HG02973 (cell line): Measurements from ENCODE around the gene SLC6A3.
"Not testable (repeated sequence)": the region's sequence is repeated elsewhere in the genome, so short reads cannot be mapped to it uniquely, and the experiment has no call there.

Source experiments
- ATAC-seq: cut with Tn5 transposase; IDR thresholded peaks from one replicate; pipeline ENCODE4 v1.9.1; 2021; ENCODE audit warnings: moderate library complexity; ENCODE audit not compliant: unreplicated experiment

The SLC6A3 gene

DNA sequence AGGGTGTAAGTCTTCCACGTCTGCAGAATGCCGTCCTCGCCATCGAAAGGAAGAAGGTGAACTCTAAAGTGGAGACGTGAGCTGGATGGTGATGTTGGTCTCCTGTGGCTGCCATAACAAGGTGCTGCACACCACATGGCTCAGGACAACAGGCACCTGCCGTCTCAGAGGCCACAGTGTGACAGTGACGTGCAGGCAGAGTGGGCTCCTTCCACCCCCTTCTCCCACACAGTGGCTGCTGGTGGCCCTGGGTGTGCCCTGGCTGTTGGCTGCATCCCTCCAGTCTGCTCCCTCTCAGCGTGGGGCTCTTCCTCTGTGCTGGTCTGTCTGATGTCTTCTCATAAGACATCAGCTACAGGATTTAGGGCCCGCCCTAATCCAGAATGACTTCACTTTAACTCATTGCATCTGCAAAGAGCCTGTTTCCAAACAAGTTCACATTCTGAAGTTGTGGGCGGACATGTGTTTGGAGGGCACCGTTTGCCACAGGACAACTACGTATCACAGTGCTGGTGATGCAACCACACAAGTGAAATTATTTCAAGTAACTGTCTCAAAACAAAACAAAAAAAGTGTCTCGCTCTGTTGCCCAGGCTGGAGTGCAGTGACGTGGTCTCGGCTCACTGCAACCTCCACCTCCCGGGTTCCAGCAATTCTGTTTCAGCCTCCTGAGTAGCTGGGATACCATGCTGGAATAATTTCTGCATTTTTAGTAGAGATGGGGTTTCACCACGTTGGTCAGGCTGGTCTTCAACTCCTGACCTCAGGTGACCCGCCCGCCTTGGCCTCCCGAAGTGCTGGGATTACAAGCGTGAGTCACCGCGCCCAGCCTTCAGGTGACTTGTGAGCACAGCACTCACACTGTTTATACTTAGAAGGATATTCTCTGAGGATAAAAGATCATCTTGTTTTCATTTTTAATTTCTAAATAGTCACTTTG, 69.1 kb downstream of the SLC6A3 start:
- no peak for ATAC-seq

DNA sequence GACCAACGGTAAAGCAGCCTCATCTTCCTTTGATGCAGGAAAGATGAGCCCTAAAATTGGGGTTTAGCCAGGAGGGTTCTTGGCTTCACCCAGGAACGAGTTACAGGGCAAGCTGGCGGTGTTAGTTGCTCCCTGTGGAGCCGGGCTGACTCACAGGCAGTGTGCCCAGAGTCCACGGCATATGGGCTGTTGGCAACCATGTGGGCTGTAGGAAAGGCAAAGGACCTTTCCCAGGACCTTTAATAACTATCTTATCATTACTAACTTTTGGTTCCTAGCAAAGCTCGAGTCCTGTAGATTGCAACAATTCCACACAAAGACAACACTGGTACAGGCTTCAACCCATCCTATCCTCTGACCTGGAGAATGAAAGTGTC, 70.6 kb downstream of the SLC6A3 start:
- ATAC-seq: no peak

DNA sequence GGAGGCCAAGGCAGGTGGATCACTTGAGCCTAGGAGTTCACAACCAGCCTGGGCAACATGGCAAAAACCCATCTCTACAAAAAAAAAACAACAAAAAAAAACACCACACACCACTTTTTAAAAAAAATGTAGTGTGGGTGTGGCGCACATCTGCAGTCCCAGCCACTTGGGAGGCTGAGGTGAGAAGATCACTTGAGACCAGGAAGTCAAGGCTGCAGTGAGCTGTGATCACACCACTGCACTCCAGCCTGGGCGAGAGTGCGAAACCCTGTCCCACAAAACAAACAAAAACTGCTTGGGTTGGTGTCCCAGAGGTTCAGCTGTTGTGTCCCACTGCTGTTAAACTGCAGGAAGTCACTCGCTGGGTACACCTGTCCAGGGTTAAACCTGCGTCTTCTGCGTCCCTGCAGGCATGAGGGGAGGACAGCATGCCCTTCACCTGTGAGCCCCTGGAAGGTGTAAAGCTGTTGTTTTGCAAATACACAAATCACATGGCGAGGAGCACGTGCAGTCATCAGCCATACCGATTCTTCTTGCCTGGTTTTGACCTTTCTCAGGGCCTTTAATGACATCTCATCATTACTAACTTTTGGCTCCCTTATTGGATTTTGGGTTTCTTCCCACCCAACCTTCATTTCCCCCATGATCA, 71.1 kb downstream of the SLC6A3 start:
- ATAC-seq: no peak

DNA sequence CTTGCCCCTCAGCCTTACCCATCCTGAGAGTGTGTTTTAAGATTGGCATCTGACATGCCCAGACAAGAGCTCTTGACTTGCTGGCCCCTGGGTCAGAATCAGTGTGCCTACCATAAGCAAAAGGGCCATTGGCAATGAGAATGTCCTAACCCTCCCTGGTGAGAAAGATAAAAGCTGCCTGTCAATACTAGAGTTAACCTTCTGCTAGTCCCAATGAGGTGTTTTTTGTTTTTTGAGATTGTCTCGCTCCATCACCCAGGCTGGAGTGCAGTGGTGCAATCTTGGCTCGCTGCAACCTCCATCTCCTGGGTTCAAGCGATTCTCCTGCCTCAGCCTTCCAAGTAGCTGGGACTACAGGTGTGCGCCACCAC, 73.3 kb downstream of the SLC6A3 start:
- not testable (repeated sequence) for ATAC-seq

DNA sequence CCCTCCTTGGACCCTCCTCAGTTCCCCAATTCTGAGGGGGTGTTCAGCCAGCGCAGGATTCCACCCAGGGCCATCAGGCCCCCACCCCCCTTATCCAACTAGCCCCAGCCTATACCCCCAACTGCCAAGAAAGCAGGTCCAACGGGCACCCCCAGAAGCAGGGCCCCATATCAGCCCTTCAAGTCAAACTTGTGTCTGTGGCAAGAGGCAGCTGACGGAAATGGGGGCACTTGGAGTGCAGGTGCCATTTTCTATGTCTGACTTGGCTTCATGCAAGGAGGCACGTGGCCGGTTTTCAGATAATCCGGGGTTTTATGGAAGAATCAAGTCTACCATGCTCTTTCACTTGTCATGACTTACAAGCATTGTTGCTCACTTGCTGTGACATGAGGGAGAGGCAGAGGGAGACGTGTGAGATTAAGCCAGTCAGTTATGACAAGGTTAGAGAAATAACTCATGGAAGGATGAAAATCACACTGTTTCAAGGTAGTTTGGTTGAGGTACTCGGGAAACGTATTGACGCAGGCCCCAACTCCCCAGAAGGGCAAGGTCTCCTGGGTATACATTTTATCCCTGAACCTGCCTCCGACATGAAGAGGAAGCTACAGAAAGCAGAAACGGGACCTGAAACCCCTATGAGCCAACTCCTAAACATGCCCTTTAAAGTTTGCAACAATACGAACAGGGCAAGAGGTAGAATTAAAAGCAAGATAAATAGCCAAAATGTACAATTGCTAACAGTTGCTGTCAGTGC, 73.8 kb downstream of the SLC6A3 start:
- ATAC-seq: no peak

DNA sequence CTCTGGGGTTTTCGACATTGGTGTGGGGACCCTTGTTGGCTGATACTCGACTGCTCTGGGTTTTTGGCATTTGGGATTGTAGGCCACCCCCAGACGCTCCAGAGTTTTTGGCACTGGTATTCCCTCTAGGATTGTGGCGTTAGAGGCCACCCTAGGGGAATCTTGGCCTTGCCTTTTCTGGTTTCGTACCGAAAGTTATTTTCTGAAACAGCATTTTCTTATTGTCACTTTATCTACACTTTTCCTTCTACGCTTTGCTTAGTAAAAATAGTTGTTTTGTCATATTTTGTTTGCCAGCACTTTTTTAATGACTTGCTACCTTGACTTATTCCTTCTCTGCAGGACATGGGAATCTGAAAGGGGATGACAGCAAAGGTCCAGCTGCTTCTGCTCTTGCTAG, 75.2 kb downstream of the SLC6A3 start:
- ATAC-seq: no peak

DNA sequence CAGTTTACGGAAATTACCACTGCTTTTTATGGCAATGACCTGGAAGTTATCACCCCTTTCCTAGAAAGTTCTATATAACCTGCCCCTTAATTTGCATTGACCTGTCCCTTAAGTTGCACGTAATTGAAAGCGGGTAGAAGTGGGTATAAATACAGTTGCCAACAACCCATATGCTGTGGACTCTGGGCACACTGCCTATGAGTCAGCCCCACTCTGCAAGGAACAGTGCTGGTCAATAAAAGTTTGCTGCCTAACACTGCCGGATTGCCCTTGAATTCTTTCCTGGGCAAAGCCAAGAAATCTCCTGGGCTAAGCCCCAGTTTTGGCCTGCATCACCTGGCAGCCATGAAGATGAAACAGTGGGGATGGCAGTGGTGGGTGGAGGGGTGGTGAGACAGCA, 76.5 kb downstream of the SLC6A3 start:
- ATAC-seq: no peak

DNA sequence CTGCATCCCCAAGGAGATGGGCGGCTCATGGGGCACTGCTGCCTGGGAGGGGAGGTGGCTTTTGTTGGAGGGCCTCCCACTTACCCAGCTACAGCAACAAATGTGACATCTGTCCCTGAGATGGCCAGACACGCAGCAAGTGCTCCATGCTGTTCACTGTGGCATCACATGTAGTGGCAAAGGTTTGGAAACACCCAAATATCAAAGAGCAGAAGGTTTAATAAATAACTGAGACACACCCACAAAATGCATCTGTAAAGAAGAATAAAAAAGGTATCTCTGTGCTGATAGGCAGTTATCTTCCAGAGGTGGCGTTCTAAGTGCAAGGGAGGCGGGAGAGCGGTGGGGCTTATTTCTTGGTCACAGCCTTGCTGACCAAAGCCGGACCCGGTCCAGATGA, 77.0 kb downstream of the SLC6A3 start:
- ATAC-seq: no peak

DNA sequence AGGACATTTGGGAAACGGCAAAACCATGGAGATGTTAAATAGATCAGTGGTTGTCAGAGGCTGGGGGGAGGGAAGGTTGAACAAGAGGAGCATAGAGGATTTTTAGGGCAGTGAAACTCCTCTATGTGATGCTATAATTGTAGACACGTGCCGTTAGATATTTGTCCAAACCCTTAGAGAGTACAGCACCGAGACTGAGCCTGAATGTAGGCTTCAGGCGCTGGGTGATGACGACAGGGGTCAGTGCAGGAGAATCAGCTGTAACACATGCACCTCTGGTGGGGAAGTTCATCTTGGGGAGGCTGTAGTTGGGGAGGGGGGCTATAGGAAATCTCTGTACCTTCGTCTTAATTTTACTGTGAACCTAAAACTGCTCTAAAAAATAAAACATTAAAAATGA, 78.1 kb downstream of the SLC6A3 start:
- ATAC-seq: no peak

DNA sequence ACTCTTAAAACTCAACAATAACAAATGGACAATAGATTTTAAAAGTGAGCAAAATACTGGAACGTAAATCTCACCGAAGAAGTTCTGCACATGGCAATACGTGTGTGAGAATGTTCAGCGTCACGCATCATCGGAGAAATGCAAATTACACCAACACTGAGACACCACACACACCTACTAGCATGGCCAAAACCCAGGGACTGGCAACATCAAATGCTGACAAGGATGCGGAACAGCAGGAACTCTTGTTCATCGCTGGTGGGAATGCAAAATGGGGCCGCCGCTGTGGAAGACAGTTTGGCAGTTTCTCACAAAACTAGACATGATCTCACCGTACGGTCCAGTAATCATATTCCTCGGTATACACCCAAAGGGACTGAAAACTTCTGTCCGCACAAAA, 78.7 kb downstream of the SLC6A3 start:
- no peak for ATAC-seq

DNA sequence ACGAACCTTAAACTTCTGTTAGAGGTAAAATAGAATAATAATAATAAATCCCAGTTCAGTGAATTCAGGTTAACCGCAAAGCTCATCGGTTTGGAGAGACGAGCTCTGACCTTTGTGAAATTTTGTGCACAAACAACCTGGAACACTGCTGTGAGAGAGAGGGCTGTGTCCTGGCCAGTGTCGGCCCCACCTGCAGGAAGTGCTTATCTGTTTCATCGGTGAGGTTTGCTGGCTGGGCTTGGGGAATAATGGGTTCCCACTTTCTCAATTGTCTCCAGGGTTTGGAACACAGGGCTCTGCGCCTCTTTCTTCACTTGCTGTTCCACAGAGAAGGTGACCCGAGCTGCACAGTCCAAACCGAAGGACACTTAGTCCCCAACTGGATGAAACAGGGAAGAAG, 81.0 kb downstream of the SLC6A3 start:
- no peak for ATAC-seq

DNA sequence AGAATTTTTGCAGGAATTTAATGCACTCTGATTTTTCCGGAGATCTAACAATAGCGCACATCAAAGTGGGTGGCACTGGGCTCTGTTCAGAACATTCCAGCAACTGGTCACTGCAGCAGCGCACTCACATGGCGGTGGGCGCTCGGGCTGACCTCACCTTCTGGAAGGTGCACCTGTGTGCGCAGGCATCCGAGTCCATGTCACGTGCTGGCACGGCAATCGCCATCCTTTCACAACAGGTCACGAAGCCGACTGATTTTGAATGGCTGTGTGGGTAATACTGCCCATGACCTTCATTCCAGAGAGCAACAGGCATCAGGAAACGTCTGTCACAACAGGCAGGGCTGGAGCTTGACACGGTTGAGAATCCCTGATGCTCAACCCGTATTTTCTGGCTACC, 81.7 kb downstream of the SLC6A3 start:
- no peak for ATAC-seq

DNA sequence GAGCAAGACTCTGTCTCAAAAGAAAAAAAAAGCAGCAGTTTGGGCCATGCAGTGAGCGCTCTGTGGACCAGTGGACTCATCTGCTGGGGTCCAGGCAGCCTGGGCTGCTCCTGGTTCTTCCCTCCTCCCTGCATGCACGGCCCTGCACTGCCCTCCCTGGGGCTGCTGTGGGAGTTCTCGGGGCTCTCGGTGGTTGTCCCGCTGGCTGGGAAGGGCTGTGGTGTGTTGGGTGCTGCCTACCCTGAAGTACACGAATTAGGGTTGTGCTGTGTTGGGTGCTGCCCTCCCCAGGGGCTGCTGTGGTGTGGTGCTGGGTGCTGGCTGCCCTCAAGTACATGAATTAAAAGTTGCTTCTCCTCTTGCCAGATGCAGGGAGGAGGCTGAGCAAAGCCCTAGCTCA, 82.1 kb downstream of the SLC6A3 start:
- ATAC-seq: no peak

DNA sequence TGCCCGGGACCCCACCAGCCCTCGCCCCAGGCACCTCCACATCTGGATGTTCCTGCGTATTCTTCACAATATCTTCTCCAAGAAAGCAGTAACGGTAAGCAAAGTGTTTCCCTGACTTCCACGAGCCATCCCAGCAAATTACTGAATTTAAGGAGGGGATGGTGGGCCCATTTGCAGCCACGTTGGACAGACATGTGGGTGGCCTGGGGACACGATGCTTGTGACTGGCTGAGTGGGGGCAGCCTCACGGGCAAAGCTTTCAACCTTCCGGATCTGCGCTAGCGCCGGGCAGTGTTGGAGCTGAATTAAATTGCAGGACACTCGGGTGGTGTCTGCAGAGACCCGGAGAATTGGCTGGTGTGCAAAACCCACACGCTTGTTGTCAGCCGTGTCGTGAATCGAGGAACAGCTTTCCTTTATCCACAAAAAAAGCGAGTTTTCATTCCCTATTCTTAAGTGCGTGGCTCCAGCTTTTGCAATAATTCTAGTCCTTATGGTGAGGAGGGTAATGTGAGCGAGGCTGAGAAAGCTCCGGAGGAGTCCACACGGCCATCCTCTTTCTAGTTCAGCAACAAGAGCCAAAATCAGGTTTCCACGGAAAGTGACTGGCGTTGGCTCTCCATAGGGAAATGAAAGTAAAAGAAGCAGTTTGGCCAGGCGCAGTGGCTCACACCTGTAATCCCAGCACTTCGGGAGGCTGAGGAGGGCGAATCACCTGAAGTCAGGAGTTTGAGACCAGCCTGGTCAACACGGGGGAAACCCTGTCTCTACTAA, 82.8 kb downstream of the SLC6A3 start:
- ATAC-seq: no peak

DNA sequence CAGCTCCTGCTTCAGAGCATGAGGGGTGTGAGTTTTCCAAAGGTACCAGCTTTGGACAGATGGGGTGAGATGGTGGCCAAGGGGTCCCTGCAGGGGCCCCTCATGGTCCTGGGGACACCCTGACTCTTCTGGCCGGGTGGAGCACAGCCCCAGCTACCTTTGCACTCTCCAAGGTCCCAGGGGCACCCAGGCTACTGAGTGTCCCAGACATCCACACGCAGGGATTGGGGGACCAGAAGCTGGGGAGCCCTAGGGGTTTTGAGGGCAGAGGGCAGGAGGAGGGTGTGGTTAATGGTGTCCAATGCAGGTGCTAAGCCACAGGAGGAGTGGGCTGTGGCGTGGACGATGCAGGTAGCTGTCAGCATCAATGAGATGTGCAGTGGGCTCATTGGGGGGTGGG, 84.4 kb downstream of the SLC6A3 start:
- ATAC-seq: no peak

DNA sequence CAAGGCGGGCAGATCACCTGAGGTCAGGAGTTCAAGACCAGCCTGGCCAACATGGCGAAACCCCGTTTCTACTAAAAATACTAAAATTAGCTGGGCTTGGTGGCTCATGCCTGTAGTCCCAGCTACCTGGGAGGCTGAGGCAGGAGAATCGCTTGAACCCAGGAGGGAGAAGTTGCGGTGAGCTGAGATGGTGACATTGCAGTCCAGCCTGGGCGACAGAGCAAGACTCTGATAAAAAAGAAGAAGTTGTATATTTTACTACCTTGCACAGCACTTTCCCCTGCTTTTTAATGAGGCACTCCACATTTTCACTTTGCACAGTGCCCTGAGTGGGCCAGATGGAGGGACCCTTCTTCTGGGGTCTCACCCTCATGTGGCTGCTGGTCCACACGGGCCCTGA, 84.9 kb downstream of the SLC6A3 start:
- ATAC-seq: not testable (repeated sequence)

DNA sequence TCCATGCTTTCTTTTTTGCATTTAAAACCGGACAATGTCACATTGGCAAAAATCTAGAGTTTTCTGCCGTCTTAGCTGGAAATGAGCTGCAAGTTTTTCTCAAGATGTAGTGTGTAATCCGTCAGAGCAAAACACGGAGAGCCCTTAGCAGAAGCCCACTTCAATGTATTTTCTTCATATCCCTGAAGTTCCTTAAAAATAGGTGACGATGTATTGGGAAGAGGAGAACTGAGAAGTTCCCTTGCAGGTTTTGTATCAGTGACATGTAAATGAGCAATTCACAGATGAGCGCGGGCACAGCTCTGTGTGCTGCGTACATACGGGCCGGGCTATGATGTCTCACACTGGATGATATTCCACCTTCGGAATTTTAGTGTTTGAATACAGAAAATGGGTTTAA, 85.5 kb downstream of the SLC6A3 start:
- no peak for ATAC-seq

DNA sequence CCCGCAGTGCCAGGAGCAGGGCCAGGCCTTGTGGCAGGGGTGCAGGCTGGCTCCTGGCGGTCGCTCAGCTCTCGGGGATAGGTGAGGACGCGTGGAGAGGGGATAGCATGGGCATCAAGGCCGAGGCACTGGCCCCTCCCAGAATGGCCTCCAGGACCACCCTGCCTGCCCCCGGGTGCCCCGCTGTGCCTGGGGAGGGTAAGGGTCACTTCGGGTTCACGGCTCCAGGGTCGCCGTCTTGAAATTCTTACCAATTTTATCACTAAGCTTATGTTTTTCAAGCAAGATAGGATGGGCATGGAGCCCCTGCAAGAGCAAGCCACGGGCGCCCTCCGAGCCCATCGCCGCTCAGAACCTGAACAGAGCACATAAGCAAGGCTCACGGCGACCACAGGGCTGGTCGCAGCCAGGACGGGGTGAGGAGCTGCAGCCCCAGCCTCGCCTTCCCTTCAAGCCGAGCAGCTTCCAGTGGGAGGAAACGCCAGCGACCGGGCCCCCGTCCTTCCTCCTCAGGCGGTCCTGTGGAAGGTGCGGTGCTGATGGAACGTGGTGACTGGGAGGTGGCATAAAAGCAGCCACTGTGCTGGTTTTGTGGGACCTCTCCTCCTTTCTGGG, 86.1 kb downstream of the SLC6A3 start:
- no peak for ATAC-seq

DNA sequence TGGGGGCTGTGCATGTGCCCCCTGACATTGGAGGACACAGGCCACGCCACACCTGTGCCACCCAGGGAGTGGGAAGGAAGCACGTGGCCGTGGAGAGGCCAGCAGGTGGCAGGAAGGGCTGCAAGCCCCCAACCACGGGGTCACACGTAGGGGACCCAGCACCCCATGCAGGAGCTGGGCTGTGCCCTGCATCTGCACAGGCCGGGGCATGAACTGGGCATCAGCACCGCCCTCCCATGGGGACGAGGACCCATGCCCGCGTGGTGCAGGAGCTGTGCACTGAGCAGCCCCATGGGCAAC, 86.6 kb downstream of the SLC6A3 start:
- ATAC-seq: no peak

DNA sequence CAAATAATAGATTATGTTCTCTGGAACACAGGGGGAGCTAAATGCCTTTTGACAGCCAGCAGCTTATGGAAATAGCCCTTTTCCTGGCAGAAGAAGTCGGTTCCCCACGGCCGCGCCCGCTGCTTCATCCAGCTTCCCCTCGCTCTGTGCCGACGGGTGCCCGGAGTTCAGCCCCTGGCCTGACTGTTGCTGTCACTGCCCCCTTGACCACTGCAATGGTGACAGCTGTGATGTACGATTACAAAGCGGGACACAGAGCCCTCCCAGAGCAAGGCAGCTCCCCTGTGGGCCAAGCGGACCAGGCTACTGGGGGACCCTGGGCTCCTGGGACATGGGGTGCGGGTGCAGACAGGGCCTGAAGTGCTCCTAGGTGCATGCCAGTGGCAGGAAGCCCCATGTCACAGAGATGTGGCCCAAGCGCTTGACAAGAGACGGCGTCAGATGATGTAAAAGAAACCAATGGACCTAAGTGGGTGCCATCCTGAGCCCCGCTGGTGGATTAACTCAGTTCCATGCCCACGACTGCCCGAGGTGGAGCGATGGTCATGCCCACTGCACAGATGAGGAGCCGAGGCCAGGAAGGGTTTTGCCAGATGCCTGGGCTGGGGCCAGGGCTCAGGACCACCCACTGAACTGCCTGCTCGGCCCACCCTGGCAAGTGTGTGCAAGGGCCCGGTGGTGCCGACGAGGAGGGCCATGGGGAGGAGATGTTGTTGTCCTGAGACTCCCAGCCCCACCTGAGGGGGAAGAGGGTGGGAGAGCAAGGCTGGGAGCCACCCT, 87.1 kb downstream of the SLC6A3 start:
- no peak for ATAC-seq
